Sigmoid colon (tissue), 7 donors: ENCODE measurements around the gene SSH3. TPM values are rescaled to one million over a fixed set of nuclear protein-coding genes. Genes with fewer than 3 reads are reported as not detected.

Experiments used
- DNase-seq: peaks from one replicate; pipeline ENCODE4 v3.0.0-alpha.2; 2019
- H3K27ac ChIP-seq, 4 donors: fragments of 200-600 bp; sonication (generic); one replicate each; pipeline ENCODE4 v1.5.1; 2016 to 2019; ENCODE audit warnings: mild to moderate bottlenecking in 1 of 4
- H3K27me3 ChIP-seq, 3 donors: fragments of 200-600 bp; sonication (generic); one replicate each; pipeline ENCODE4 v1.5.1; 2019; ENCODE audit warnings: mild to moderate bottlenecking in 1 of 3
- H3K36me3 ChIP-seq, 4 donors: fragments of 200-600 bp; sonication (generic); one replicate each; pipeline ENCODE4 v1.5.1; 2016 to 2019
- H3K4me1 ChIP-seq, 4 donors: fragments of 200-600 bp; sonication (generic); one replicate each; pipeline ENCODE4 v1.5.1; 2017 to 2019
- H3K4me3 ChIP-seq, 4 donors: fragments of 200-600 bp; sonication (generic); one replicate each; pipeline ENCODE4 v1.5.1; 2017 to 2019; ENCODE audit warnings: mild to moderate bottlenecking in 2 of 4, moderate library complexity in 1 of 4
- H3K9me3 ChIP-seq, 4 donors: fragments of 200-600 bp in 3 of 4; sonication (generic) in 3 of 4; one replicate each; pipeline versions ENCODE4 v1.5.1 to v1.6.1; 2013 to 2019
- CTCF ChIP-seq, 4 experiments: fragments of 450-650 bp in 3 of 4; fragments of 200-600 bp in 1 of 4; IDR thresholded peaks; one replicate each; pipeline ENCODE4 v1.5.1; 2016 to 2019; ENCODE audit warnings: antibody characterized with exemption in 4 of 4, mild to moderate bottlenecking in 3 of 4, moderate library complexity in 2 of 4
- EP300 ChIP-seq, 4 donors: sonication (generic); formaldehyde crosslinking; IDR thresholded peaks; one replicate each; pipeline ENCODE4 v1.6.1; 2017; ENCODE audit warnings: antibody characterized with exemption in 4 of 4
- POLR2A ChIP-seq, 2 donors: fragments of 450-650 bp; IDR thresholded peaks; one replicate each; pipeline ENCODE4 v1.6.1; 2016; ENCODE audit warnings: antibody characterized with exemption in 2 of 2, mild to moderate bottlenecking in 2 of 2, moderate library complexity in 2 of 2
- POLR2AphosphoS5 ChIP-seq, 4 donors: sonication (generic); formaldehyde crosslinking; IDR thresholded peaks; one replicate each; pipeline ENCODE4 v1.6.1; 2017; ENCODE audit warnings: antibody characterized with exemption in 4 of 4
- WGBS, 2 donors: extraction: QIAGEN DNeasy Blood & Tissue Kit; methylation state at CpG; one replicate each; pipeline ENCODE4 v1.1.7; 2013; 5-methylcytosine and 5-hydroxymethylcytosine counted together
- intact Hi-C: fragments of 100-400 bp; cut with DNase I; formaldehyde crosslinking; loops from one replicate; pipeline ENCODE4 v1.15.1; 2023
- polyA plus RNA-seq, 3 donors: library from polyadenylated mRNA; stranded (reverse); fragments of 200-250 nt; gene quantifications; one replicate each; pipeline ENCODE4 v1.2.3, GENCODE V29; 2013
- total RNA-seq, 4 donors: library from RNA; depleted of rRNA; stranded (reverse); fragments of >200 nt; gene quantifications; one replicate each; pipeline ENCODE4 v1.1.0, GENCODE V29; 2016
- donor health status: healthy with polysubstance abuse.
- donor health status: Bipolar disorder and iron deficiency.
- donor health status: healthy.

Gene SSH3
- total and polyA plus RNA-seq, 7 donors: 15.6 to 39.0 (median 26.5) TPM

GRCh38 chr11:67303835-67304411 lies 593 bp downstream of the SSH3 start:
- intact Hi-C loops: no loop called here
- Histone ChIP-seq H3K36me3 (peaks cover 12 to 44% (median 28%) of the 10 kb centered on the region in 4 donors), H3K4me3 (peak overlapping the region; percentile 54 to 98 (median 78)), H3K27me3 (no peaks in the 10 kb centered on the region), H3K4me1 (peaks cover 0 to 31% (median 24%) of the 10 kb centered on the region in 4 donors), H3K27ac (peak overlapping the region; percentile 69 to 77 (median 74)), H3K9me3 (no peaks in the 10 kb centered on the region)
- TF ChIP-seq POLR2AphosphoS5 (IDR thresholded peaks at IDR 0.05) (no peak), POLR2A (IDR thresholded peaks at IDR 0.05) (no peak), EP300 (IDR thresholded peaks at IDR 0.05) (no peak), CTCF (IDR thresholded peaks at IDR 0.05) (no peak)
- peak; percentile 69 for DNase-seq
- 3 to 19% methylated on average over 43 of the region's 43 CpGs for WGBS, 2 donors

GRCh38 chr11:67304511-67305113 lies 1.3 kb downstream of the SSH3 start:
- intact Hi-C loops: no loop called here
- Histone ChIP-seq H3K4me3 (peak overlapping the region; percentile 54 to 98 (median 78)), H3K36me3 (peaks cover 8 to 44% (median 21%) of the 10 kb centered on the region in 4 donors), H3K9me3 (no peaks in the 10 kb centered on the region), H3K27me3 (no peaks in the 10 kb centered on the region), H3K4me1 (peaks cover 0 to 31% (median 24%) of the 10 kb centered on the region in 4 donors), H3K27ac (peak overlapping the region in 2 of 4 donors; percentile 69 to 71)
- TF ChIP-seq POLR2AphosphoS5 (IDR thresholded peaks at IDR 0.05) (no peak), POLR2A (IDR thresholded peaks at IDR 0.05) (no peak), EP300 (IDR thresholded peaks at IDR 0.05) (no peak), CTCF (IDR thresholded peaks at IDR 0.05) (no peak)
- peak; percentile 62 for DNase-seq
- 40 to 77% methylated on average over 14 of the region's 14 CpGs for WGBS, 2 donors

- Histone ChIP-seq H3K27me3 (no peaks in the 10 kb centered on the region), H3K9me3 (no peaks in the 10 kb centered on the region), H3K4me1 (peaks cover 0 to 31% (median 22%) of the 10 kb centered on the region in 4 donors), H3K36me3 (peaks cover 0 to 30% (median 3%) of the 10 kb centered on the region in 4 donors), H3K27ac (no peak overlapping the region), H3K4me3 (no peak overlapping the region)
- 91 to 94% methylated on average over 19 of the region's 19 CpGs for WGBS, 2 donors
- TF ChIP-seq CTCF (IDR thresholded peaks at IDR 0.05) (no peak), EP300 (IDR thresholded peaks at IDR 0.05) (no peak), POLR2A (IDR thresholded peaks at IDR 0.05) (no peak), POLR2AphosphoS5 (IDR thresholded peaks at IDR 0.05) (no peak)
- intact Hi-C loops: no loop called here
- peak; percentile 61 for DNase-seq
Observed at GRCh38 chr11:67306769-67307544, 3.6 kb downstream of the SSH3 start.

GRCh38 chr11:67307545-67308001 lies 4.2 kb downstream of the SSH3 start:
- no peak for DNase-seq
- TF ChIP-seq POLR2A (IDR thresholded peaks at IDR 0.05) (no peak), CTCF (IDR thresholded peaks at IDR 0.05) (no peak), EP300 (IDR thresholded peaks at IDR 0.05) (no peak), POLR2AphosphoS5 (IDR thresholded peaks at IDR 0.05) (no peak)
- WGBS, 2 donors: 87 to 93% methylated on average over 12 of the region's 12 CpGs
- intact Hi-C loops: no loop called here
- H3K4me3 ChIP-seq: no peak overlapping the region
- no peaks in the 10 kb centered on the region for H3K27me3 ChIP-seq
- no peak overlapping the region for H3K27ac ChIP-seq
- H3K36me3 ChIP-seq: peaks cover 0 to 26% (median 3%) of the 10 kb centered on the region in 4 donors
- H3K9me3 ChIP-seq: no peaks in the 10 kb centered on the region
- H3K4me1 ChIP-seq: peaks cover 0 to 27% (median 17%) of the 10 kb centered on the region in 4 donors
